GM12872 (cell line): ENCODE measurements around the gene MEN1.

Experiments used
- CTCF ChIP-seq: IDR thresholded peaks from 3 replicates; pipeline ENCODE4 v1.5.1; 2011; ENCODE audit warnings: low read depth, mild to moderate bottlenecking, low read length, moderate library complexity; ENCODE audit not compliant: insufficient read depth

Gene MEN1

GRCh38 chr11:64800303-64801157, 9.8 kb downstream of the MEN1 start:
- TF ChIP-seq CTCF = no peak

- TF ChIP-seq CTCF = no peak
These were observed 10.6 kb downstream of the MEN1 start for GRCh38 chr11:64799623-64800302.

GRCh38 chr11:64799256-64799622, 11.1 kb downstream of the MEN1 start:
- TF ChIP-seq CTCF = no peak

GRCh38 chr11:64796757-64797541, 13.4 kb downstream of the MEN1 start:
- TF ChIP-seq CTCF = no peak

GRCh38 chr11:64796047-64796756, 14.1 kb downstream of the MEN1 start:
- no peak for TF ChIP-seq CTCF

- TF ChIP-seq CTCF = no peak
These were observed 15.8 kb downstream of the MEN1 start for GRCh38 chr11:64794526-64794925.
